ENCODE results near the gene OTOP3.

The OTOP3 gene

DNA sequence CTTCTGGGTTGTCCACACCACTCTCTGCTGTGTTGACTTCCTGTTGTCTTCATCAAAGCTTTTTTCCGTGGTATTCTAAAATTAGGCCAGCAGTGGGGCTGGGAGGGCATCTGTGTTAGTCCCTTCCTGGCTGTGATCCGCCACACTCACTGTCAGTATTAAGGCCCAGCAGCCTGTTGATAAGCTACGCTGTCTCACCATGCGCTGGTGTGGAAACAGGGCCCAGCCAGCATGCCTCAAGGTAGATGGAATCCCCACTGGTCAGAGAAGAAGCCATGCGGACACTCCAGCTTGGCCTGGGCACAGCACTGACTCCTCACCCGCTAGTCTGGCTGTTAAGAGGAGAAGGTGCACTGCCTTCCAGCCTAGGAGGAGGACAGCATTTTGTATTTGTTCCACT is 63.1 kb downstream of the OTOP3 start:
- Mint-ChIP-seq H3K4me1 (ENCODE audit: low read depth) (peaks cover 5% of the 10 kb centered on the region), H3K27me3 (no peaks in the 10 kb centered on the region), H3K27ac (no peak overlapping the region), H3K9me3 (no peaks in the 10 kb centered on the region), H3K4me3 (no peak overlapping the region), H3K36me3 (ENCODE audit: low read depth) (no peaks in the 10 kb centered on the region)

DNA sequence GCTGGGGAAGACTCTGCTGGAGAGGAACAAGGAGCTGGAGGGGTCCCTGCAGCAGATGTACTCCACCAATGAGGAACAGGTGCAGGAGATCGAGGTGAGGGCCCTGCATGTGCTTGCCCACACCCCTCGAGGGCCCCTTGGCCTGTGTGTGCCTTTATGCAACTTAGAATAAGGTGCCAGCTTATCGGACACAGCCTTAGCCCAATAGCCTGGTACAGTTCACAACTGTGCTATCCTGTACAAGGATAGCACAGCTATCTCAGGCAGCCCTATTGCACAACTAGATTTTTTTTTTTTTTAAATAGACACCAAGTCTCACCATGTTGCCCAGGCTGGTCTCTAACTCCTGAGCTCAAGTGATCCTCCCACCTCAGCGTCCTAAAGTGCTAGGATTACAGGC is 63.8 kb downstream of the OTOP3 start:
- H3K4me3 Mint-ChIP-seq = no peak overlapping the region
- H3K9me3 Mint-ChIP-seq = no peaks in the 10 kb centered on the region
- H3K27ac Mint-ChIP-seq = no peak overlapping the region
- H3K27me3 Mint-ChIP-seq = no peaks in the 10 kb centered on the region
- no peaks in the 10 kb centered on the region for H3K36me3 Mint-ChIP-seq (ENCODE audit: low read depth)
- peaks cover 5% of the 10 kb centered on the region for H3K4me1 Mint-ChIP-seq (ENCODE audit: low read depth)

All from stimulated activated naive CD8-positive, alpha-beta T cell treated with anti-CD3 and anti-CD28 coated beads, Interleukin-15, Interleukin-2, amounts not matched to agents 100 ng/mL and 50 ng/mL, for 24 hours (primary cell).